ENCODE measurements around the gene SH3BP5. TPM values are rescaled to one million over a fixed set of nuclear protein-coding genes. Genes with fewer than 3 reads are reported as not detected.

SH3BP5 gene
- total RNA-seq, 6 experiments from 2014 or later = 8.9 to 19.2 (median 13.8) TPM

DNA sequence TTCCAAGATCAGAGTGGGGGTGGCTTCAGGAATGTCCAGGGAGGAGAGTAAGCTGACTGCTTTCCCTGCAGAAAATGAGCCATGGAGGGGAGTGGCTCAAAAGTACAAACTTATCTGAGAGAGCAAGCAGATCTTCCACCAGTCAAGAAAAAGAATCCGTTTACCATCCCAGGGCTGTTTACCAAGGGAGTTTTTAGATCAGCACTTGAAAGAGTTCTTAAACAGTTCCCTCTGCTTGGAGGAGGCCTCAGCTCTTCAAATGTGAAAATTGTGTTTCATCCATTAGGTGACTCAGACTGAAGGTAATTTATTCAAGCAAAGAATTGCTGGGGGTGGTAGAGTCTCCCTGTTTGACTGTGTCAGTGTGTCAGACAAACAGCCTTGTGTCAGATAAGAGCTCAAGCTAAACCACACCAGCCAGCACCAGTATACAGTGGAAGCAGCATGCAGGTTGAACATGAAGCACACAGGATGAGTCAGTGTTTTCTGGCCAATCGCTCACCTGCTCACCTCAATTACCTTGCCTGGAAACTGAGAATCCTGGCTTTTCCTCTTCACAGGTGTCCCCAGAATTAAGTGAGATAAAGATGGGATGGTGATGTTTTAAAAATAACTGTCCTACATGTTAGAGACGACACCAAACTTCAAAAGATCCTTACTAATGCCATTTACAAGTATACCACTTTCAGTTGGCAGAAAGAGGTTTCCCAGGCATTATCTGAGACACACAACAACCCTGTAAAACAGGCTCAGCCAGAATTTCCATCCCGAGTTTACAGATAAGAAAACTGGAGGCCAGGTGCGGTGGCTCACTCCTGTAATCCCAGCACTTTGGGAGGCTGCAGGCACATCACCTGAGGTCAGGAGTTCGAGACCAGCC is 21.7 kb downstream of the SH3BP5 start:
- no peak overlapping the region for H3K4me3 ChIP-seq
- no peaks in the 10 kb centered on the region for H3K4me1 ChIP-seq
- ATAC-seq = peak in 2 of 4 donors; percentile 13 to 63
- TF ChIP-seq CTCF (IDR thresholded peaks at IDR 0.05) (no peak), POLR2A (IDR thresholded peaks at IDR 0.05) (no peak)
- DNase-seq = no peak
- 70% methylated on average over 4 of the region's 6 CpGs for WGBS (ENCODE audit: insufficient coverage, low coverage, low lambda C conversion rate, missing lambda C conversion rate)
- intact Hi-C loops (cut with DNase I) = no loop called here
- H3K36me3 ChIP-seq = no peaks in the 10 kb centered on the region
- no peaks in the 10 kb centered on the region for H3K27me3 ChIP-seq
- no peak overlapping the region for H3K27ac ChIP-seq
- H3K9me3 ChIP-seq = no peaks in the 10 kb centered on the region

DNA sequence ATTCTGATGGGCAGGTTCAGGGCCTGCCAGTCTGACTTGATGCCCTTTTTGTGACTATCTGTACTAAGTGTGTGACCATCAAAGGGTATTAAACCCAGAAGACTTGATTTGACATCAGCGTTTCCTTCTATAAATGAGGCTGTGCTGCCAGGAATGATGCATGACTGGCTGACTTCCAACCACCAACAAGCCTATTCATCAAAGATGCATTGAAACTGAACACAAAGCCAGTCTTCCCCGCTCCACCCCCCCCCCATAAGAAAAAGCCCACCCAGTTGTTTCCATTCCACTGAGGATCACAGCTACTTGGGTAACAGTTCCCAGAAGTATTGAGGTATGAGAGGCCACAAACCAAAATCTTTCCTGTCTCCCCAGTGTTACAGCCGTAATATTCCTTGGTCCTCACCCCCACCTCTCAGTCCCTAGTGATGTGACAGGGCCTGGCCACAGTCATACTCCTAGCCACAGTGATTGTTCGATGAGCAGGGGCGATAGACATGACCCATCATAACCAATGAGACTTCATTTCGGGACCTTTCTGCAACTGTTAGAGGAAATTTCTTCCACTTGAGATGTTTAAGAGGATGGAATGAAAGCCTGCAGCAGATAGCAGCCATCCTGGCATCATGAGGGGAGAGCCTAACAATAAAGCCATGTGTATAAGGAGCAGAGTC is 22.6 kb downstream of the SH3BP5 start:
- H3K27ac ChIP-seq = no peak overlapping the region

DNA sequence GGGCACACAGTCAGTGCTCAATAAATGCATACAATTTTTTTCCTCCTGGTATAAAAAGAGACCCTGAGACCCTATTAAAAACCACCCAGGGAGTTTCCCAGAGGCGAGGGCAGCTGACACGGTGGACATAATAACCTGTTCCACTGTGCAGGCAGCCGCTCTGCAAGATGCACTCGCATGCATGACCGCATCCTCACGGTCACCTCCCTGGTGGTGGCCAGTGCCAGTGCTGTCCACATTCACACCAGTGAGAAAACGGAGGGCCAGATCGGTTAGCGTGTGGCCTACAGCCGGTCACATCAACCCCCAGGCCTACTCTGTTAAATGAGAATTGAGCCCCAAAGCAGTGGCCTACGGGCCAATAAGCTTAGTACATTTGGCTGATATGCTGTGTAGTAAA is 24.8 kb downstream of the SH3BP5 start:
- no peak overlapping the region for H3K27ac ChIP-seq
- intact Hi-C loops (cut with DNase I) = no loop called here
- no peak overlapping the region for H3K4me3 ChIP-seq
- no peaks in the 10 kb centered on the region for H3K9me3 ChIP-seq
- no peaks in the 10 kb centered on the region for H3K36me3 ChIP-seq
- DNase-seq (no peak), ATAC-seq (no peak)
- H3K27me3 ChIP-seq = no peaks in the 10 kb centered on the region
- H3K4me1 ChIP-seq = no peaks in the 10 kb centered on the region
- 95% methylated on average over 6 of the region's 11 CpGs for WGBS (ENCODE audit: insufficient coverage, low coverage, low lambda C conversion rate, missing lambda C conversion rate)
- TF ChIP-seq CTCF (IDR thresholded peaks at IDR 0.05) (no peak), POLR2A (IDR thresholded peaks at IDR 0.05) (no peak)

More for the DNA sequence above, 22.6 kb downstream of the SH3BP5 start:
- DNase-seq (no peak), ATAC-seq (no peak)
- Histone ChIP-seq H3K4me1 (no peaks in the 10 kb centered on the region), H3K36me3 (no peaks in the 10 kb centered on the region), H3K4me3 (no peak overlapping the region), H3K9me3 (no peaks in the 10 kb centered on the region), H3K27me3 (no peaks in the 10 kb centered on the region)
- intact Hi-C loops (cut with DNase I) = no loop called here
- TF ChIP-seq CTCF (IDR thresholded peaks at IDR 0.05) (no peak), POLR2A (IDR thresholded peaks at IDR 0.05) (no peak)
- 95% methylated on average over 4 of the region's 6 CpGs for WGBS (ENCODE audit: insufficient coverage, low coverage, low lambda C conversion rate, missing lambda C conversion rate)

DNA sequence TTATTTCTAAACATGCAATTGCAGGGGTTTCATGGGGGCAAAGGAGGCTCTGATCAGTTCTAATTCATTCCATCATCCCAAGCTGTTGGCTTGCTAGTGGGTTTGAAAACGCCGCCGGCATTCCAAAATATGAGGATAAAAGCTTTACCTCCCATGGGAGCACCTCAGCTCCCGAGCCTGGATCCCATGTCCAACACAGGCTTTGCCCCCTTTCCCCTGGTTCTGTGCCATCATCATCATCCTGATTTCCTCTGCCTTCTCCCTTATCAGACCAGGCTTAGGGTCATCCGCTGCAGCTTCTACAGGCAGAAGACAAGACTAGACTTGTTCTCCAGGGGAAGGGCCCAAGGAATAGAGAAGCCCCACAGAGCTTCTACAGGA is 25.4 kb downstream of the SH3BP5 start:
- H3K4me3 ChIP-seq = no peak overlapping the region
- intact Hi-C loops (cut with DNase I) = no loop called here
- ATAC-seq = no peak
- TF ChIP-seq POLR2A (IDR thresholded peaks at IDR 0.05) (no peak), CTCF (IDR thresholded peaks at IDR 0.05) (no peak)
- WGBS (ENCODE audit: insufficient coverage, low coverage, low lambda C conversion rate, missing lambda C conversion rate) = 96% methylated on average over 4 of the region's 5 CpGs
- no peaks in the 10 kb centered on the region for H3K4me1 ChIP-seq
- no peak for DNase-seq
- no peaks in the 10 kb centered on the region for H3K9me3 ChIP-seq
- H3K27ac ChIP-seq = no peak overlapping the region
- H3K36me3 ChIP-seq = peaks cover 0 to 2% (median 0%) of the 10 kb centered on the region in 4 donors
- no peaks in the 10 kb centered on the region for H3K27me3 ChIP-seq
